Left cardiac atrium (tissue), 4 donors: ENCODE measurements around the gene FKBP15. TPM values are rescaled to one million over a fixed set of nuclear protein-coding genes. Genes with fewer than 3 reads are reported as not detected.
"Not testable (repeated sequence)": the region's sequence is repeated elsewhere in the genome, so short reads cannot be mapped to it uniquely, and the experiment has no call there.

ENCODE experiments used
- ATAC-seq, 2 donors: fragments of 200-7000 bp; cut with Tn5 transposase; one replicate each; pipeline ENCODE4 v1.9.1; 2020; ENCODE audit warnings: mild to moderate bottlenecking in 2 of 2, moderate library complexity in 2 of 2
- DNase-seq: peaks from one replicate; pipeline ENCODE4 v3.0.0-alpha.2; 2020
- intact Hi-C, 2 donors: fragments of 100-400 bp; cut with DNase I; formaldehyde crosslinking; loops; one replicate each; pipeline versions ENCODE4 v1.14.1 to v1.15.1; 2022 to 2023
- total RNA-seq, 2 donors: library from RNA; stranded (reverse); fragmentation: NEBNext Ultra II Directional; extraction: Animal tissue kit (Norgen Biotek cat#: 25700); gene quantifications; one replicate each; pipeline ENCODE4 v1.2.1, GENCODE V29; 2021
- donor health status: DM: no; HTN: yes; CAD: no.
- donor health status: DM: no; HTN: yes; CAD: no; lungs with severe emphysema.
- donor health status: DM: yes; HTN: yes; CAD: no.
- donor health status: Dilated cardiomyopathy.

Gene FKBP15
- total RNA-seq, 2 donors from 2014 or later: 19.5 to 20.4 TPM

DNA sequence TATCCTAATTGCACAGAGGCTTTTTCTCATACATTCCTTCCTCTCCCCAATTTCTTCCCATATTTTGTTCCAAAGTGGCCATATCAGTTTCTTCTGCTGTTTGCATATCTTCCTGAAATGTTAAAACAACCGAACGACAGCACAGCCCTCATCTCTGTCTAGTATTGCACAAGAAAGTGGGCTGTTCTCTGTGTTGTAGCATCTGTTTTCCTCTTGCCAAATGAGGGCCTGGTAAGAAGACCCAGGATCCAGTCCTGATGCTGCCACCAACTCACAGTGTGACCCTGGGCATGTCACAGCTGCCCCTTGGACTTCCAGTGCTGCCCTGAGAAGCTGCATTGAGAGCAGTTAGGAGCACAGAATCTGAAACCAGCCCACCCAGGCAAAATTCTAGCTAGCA, 66.1 kb downstream of the FKBP15 start:
- ATAC-seq (no peak), DNase-seq (no peak)
- intact Hi-C loops: no loop called here

GRCh38 chr9:113154471-113154870, 66.6 kb downstream of the FKBP15 start:
- intact Hi-C loops: no loop called here
- DNase-seq (no peak), ATAC-seq (peak in 1 of 2 donors; percentile 2)

DNA sequence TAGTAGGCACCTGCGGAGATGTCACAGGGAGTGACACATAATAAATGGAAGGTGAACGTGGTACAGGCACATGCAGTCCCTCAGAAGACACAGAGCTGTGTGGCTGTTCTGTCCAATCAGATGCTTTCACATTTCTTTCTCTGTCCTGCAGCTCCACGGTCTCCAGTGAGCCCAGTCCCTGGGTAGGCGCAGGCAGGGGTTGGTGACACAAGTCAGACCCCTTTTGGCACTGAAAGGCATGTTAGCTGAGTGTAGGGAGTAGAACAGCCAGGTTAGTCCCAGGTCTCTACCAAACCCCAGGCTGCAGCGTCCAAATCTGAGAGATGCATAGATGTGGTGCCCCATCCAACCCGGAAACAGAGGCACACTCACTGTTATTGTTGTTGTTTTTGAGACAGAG, 67.5 kb downstream of the FKBP15 start:
- intact Hi-C loops: no loop called here

DNA sequence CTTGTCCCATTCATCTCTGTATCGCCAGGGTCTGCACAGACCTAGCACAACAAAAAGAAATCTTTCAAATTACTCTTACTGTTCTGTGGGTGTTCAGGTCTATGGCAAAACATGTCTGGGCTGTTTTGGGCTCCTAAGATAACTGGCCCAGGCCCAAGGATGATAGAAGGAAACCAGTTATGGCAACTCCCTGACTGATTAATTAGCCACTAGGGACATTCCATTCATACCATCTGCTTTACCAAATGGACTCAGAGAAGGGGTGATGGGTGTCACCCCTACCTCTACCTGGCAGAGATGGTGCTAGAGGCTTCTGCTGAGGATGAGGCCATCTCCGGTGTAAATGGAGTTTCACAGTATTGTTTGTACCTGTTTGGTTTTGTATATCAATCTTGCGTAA, 68.4 kb downstream of the FKBP15 start:
- ATAC-seq: no peak
- intact Hi-C loops: no loop called here
- DNase-seq: no peak

More for the DNA sequence above, 67.5 kb downstream of the FKBP15 start:
- DNase-seq (no peak), ATAC-seq (no peak)

DNA sequence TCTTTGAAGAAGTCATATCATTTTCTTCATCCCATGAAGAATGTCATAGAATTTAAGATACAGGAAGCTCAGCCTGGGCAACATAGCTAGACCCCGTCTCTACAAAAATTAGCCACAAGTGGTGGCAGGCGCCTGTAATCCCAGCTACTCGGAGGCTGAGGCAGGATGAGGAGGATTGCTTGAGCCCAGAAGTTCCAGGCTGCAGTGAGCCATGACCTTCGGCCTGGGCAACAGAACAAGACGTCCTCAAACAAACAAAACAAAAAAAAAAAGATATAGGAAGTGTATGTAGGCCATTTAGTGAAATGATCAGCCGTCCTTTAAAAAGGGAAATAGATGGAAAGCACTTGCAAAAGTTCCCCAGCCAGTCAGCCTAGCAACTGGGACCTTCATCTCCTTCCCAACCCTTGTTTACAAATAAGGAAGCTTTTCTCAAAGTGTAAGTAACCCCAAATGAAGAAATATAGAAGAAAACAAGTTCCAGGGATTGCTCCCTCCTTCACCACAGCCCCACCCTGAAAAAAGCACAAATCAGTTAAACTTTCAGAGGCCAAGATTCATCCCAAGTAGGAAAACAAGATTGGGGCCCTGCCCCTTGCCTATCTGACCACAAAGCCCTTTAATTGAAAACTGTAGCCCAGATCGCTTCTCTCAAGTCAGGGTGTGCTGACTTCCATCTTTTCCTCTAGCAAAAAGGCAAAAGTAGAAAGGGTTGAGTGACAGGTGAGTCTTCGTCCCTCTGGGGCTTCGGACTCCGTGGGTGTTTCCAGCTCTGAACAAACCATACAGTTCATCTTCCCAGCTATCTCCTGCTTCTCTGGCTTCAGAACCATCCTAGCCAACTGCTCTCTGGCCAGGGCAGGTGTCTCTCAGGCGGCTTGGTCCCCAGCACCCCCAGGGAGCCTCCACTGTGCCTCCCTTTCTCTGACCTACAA, 69.1 kb downstream of the FKBP15 start:
- DNase-seq (peak; percentile 36), ATAC-seq (peak in 1 of 2 donors; percentile 3)
- intact Hi-C loops: no loop called here

DNA sequence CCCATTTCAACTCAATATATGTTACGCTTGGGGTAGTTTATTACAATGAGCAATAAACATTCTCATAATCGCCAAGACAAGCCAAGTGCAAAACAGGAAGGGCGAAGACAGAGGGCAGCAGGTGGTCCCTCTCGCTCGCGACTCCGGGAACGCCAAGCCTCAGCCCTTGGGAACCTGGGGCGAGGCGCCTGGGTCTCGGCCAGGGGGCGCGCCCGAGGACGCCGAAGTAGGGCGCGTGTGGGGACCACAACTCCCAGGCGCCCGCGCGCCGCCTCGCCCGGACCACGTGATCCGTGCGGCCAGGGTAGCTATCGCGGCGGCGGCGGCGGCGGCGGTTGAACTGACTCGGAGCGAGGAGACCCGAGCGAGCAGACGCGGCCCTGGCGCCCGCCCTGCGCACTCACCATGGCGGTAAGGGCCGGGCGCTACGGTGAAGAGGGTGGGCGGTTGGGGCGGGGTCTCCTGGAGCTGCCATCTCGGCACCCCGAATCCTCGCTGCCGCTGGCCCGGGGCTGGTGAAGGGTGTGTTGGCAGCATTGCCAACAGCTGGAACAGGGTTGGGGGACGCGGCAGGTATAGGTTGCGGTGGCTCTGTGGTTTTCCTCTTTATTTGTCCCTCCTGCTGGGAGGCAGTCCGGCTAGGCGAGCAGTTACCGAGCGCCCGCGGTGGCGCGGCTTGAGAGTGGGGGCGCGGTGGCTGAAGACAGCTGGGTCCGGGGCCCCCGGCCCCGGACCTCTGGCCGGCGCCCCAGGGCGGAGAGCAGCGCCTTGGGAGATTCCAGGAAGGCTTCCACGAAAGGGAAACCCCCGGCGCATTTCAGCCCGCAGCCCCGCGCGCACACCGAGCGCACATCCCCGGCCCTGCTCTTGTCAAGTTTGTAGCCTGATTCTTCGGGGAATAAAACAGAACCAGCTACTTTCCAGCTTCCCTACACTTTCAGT, 70.1 kb downstream of the FKBP15 start, which contains the start of gene SLC31A2:
SLC31A2 (plus strand) TSS at position 338 of the 942 bp plus-strand sequence; CDS start at position 406, 68 bp downstream.
- intact Hi-C loops: no loop called here
- DNase-seq (peak; percentile 93), ATAC-seq (peak; percentile 97)

- intact Hi-C loops, DNase-seq, ATAC-seq: not testable (repeated sequence)
These were observed 71.5 kb downstream of the FKBP15 start for GRCh38 chr9:113149561-113149960.

DNA sequence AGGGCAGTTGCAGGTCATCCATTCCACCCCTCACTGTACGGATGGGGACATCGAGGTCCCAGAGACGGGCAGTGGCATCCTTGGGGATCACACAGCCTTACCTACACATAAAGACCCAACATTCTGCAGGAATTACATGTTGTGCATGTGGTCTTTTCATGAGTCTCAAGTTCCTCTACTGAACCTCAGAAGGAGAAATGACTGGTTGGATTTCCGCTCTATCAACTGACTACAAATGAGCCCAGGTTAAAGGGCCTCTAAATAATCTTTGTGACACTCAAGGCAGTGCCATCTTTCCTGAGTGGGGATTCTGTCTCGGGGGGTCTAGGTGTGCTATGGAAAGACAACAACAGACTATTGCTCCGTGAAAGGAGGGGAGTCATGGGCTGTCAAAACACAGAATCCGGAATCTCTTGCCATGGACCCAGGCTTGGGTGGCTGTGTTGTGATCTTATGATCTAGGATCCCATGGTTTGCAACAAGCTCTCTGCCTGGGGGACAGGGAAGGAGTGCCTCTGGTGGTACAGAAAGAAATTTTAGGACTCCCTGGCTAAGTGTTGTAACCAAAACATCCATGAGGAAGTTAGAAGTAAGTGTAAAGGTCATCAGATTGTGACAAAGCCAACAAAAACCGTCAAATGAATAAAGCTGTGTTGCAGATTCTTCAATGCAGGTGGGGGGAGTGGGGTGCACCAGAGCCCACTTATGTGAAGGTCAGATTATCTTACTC, 72.1 kb downstream of the FKBP15 start:
- intact Hi-C loops: no loop called here
- DNase-seq: no peak
- no peak for ATAC-seq

GRCh38 chr9:113148372-113148705, 72.7 kb downstream of the FKBP15 start:
- ATAC-seq: no peak
- no peak for DNase-seq
- intact Hi-C loops: no loop called here

DNA sequence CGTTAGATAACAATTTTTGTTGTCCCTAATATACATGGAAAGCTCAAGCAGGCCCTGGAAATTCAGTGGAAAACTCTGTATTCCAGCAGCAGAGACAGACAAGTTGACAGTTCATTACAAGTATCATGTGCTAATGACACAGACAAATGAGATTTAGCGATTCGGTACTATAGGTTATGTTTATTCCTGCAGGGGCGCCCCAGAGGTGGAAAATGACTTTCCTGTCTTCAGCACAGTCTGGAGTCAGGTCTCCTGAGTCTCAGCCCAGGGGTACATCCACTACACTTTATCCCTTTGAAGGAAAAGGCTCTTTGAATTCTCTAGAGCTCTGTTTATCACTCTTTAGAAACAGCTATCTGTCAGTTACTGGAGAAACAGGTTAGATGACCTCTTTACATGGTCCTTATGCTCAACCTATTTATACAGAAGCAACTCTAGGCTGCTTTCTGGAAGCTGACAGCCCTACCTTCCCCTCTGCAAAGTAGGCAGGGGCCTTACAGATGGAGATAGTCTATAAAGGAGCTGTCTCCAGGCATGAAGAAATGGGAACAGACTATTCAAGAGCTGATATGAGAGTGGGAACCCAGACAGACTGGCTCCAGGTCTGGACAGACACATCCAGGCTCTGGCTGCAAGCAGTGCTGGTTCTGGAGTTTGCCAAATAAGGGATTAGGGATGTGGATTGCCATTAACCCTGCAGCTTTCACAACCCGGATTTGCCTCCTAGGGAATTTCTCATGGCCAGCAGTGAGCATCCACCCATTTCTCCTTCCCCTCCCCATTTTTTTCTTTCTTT, 77.4 kb downstream of the FKBP15 start:
- ATAC-seq (no peak), DNase-seq (no peak)
- intact Hi-C loops: no loop called here

- intact Hi-C loops, ATAC-seq, DNase-seq: not testable (repeated sequence)
These were observed 80.2 kb downstream of the FKBP15 start for GRCh38 chr9:113140896-113141295.

GRCh38 chr9:113139953-113140352, 81.1 kb downstream of the FKBP15 start:
- intact Hi-C loops: no loop called here
- ATAC-seq (no peak), DNase-seq (no peak)

- intact Hi-C loops: no loop called here
- no peak for ATAC-seq
- no peak for DNase-seq
These were observed 81.8 kb downstream of the FKBP15 start for GRCh38 chr9:113139225-113139829.

DNA sequence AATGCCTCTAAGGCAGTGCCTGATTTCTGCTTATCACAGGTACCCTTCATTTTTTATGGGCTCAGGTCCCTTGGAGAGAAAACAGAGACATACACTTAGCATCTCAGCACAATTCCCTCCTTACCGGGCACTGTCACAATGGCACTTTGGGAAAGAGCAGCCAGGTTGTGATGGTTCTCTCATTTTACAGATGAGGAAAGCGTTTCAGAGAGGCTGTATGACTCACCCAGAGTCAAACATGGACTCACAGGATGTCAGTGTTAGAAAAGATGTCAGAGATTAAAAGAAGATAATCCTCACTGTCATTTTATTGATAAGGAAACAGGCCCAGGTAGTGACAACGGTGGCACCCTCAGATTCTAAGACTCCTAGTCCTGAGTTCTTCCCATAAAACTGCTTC, 82.3 kb downstream of the FKBP15 start:
- ATAC-seq (no peak), DNase-seq (no peak)
- intact Hi-C loops: no loop called here

DNA sequence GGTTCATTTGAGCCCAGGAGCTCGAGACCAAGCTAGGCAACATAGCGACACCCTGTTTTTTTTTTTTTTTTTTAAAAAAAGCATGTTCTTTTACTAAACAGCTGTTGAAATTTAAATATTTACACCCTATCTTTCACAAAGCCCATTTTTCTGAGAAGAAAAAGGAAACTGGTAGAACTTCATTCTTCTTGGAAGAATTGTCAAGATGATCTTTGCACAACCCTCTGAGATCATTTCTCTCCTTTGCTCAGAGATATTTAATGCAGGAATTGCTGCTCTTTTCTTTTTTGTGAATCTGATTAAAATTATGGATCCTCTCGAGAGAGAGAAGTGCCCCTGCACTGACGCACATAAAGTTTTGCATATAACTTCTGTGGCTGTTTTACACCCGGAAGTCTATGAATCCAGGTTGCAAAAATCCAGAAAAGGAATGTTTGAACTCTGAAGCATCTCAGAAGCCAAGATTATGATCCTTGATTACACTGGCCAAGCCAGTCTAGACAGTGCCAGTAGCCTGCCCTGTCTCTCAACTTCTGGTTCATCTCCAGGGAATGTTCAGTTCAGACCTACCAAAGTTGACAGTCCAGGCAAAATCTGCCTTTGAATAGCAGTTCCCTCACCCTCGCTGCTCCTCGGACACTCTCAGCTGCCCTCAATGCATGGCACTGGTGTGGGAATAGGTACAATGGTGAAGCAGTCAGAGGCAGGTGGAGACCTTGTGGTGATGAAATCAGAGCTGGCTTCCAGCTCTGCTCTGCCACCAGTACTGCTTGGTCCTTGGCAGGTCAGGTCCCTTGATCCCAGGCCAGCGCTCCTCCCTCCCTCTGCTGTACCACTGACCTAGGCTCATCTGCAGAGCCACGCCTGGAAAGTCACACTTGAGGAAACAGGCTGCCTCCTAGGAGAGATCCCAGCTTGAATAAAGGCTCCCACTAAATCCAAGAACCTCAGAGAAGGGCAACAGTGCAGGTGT, 83.6 kb downstream of the FKBP15 start:
- intact Hi-C loops: no loop called here
- DNase-seq: no peak
- no peak for ATAC-seq

GRCh38 chr9:113131689-113132151, 89.4 kb downstream of the FKBP15 start:
- DNase-seq: no peak
- ATAC-seq: peak; percentile 29 to 61
- intact Hi-C loops: no loop called here

DNA sequence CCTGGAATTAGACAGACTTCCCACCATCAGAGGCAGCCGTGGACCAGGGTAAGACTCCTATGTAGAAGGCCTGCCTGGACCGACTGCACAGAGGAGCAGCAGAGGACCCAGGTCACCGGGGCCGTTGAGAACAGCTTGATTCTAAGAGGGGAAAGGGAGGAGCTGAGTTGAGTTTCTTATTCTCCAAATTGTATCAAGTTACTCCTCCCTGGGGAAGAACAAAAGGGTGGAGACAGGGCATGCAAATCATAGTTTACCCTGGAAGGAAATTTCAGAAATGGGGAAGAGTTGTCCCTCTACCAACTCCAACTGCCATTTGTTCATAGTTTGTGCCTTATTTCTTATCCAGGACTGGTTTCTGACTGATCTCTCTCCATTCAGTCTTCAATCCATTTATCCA, 91.2 kb downstream of the FKBP15 start:
- no peak for DNase-seq
- ATAC-seq: no peak
- intact Hi-C loops: no loop called here
